K562 (cell line): ENCODE results near the gene KRT77. TPM values are rescaled to one million over a fixed set of nuclear protein-coding genes. Genes with fewer than 3 reads are reported as not detected.
A peak's percentile ranks its signal among the peaks of the same experiment; 100 is the strongest.

ENCODE experiments used
- CEBPB ChIP-seq: fragments of 450-650 bp; IDR thresholded peaks from 2 replicates; pipeline ENCODE4 v1.6.1; 2016; ENCODE audit warnings: missing genetic modification characterization, missing compliant biosample characterization
- DDX20 ChIP-seq: fragments of 450-650 bp; IDR thresholded peaks from 2 replicates; pipeline ENCODE4 v1.6.1; 2016; ENCODE audit warnings: missing genetic modification characterization, low read depth, mild to moderate bottlenecking, missing compliant biosample characterization, moderate library complexity
- FOS ChIP-seq: IDR thresholded peaks from 3 replicates; pipeline ENCODE4 v1.6.1; 2011; ENCODE audit not compliant: insufficient read length; ENCODE audit errors: extremely low read depth
- HDAC3 ChIP-seq: fragments of 450-650 bp; IDR thresholded peaks from 2 replicates; pipeline ENCODE4 v1.6.1; 2018; ENCODE audit warnings: borderline replicate concordance, mild to moderate bottlenecking, moderate library complexity; ENCODE audit not compliant: partially characterized antibody
- KLF6 ChIP-seq: fragments of 250-450 bp; sonication (Bioruptor Pico); IDR thresholded peaks from 2 replicates; pipeline ENCODE4 v1.4.0; 2020; ENCODE audit warnings: mild to moderate bottlenecking, moderate library complexity, borderline replicate concordance
- LEF1 ChIP-seq: fragments of 450-650 bp; IDR thresholded peaks from 2 replicates; pipeline ENCODE4 v1.6.1; 2016; ENCODE audit warnings: mild to moderate bottlenecking
- MBD1 ChIP-seq: fragments of 250-450 bp; sonication (Bioruptor Pico); IDR thresholded peaks from 2 replicates; pipeline ENCODE4 v1.8.0; 2022; ENCODE audit warnings: inconsistent platforms
- MITF ChIP-seq: IDR thresholded peaks from 2 replicates; pipeline ENCODE4 v1.6.1; 2014; ENCODE audit warnings: antibody characterized with exemption
- NR3C1 ChIP-seq: sonication (generic); formaldehyde crosslinking; IDR thresholded peaks from 2 replicates; pipeline ENCODE4 v1.8.1; 2022; ENCODE audit warnings: missing genetic modification reagents
- PML ChIP-seq: IDR thresholded peaks from 2 replicates; pipeline ENCODE4 v1.6.1; 2012; ENCODE audit warnings: low read length, inconsistent platforms
- RFX5 ChIP-seq: IDR thresholded peaks from 2 replicates; pipeline ENCODE4 v1.6.1; 2011; ENCODE audit warnings: low read depth, mild to moderate bottlenecking, improper control_type of control experiment, low read length
- SETDB1 ChIP-seq: IDR thresholded peaks from one replicate; pipeline ENCODE4 v1.6.1; 2012; ENCODE audit warnings: low read length, control low read depth, inconsistent platforms
- SRSF3 ChIP-seq: fragments of 200-400 bp; formaldehyde crosslinking; IDR thresholded peaks from 2 replicates; pipeline ENCODE4 v1.6.1; 2016; ENCODE audit warnings: mild to moderate bottlenecking, low read length, moderate library complexity; ENCODE audit not compliant: insufficient read depth
- ZBTB49 ChIP-seq: sonication (generic); formaldehyde crosslinking; IDR thresholded peaks from 2 replicates; pipeline ENCODE4 v1.8.0; 2022; ENCODE audit warnings: missing genetic modification reagents, mild to moderate bottlenecking, borderline replicate concordance
- ZFP91 ChIP-seq: sonication (generic); formaldehyde crosslinking; IDR thresholded peaks from 2 replicates; pipeline ENCODE4 v1.8.0; 2022; ENCODE audit warnings: mild to moderate bottlenecking, missing genetic modification reagents
- ZNF12 ChIP-seq: sonication (generic); formaldehyde crosslinking; IDR thresholded peaks from 2 replicates; pipeline ENCODE4 v1.4.0; 2020; ENCODE audit warnings: mild to moderate bottlenecking, missing genetic modification reagents
- ZNF316 ChIP-seq: fragments of 450-650 bp; IDR thresholded peaks from 2 replicates; pipeline ENCODE4 v1.6.1; 2016
- ZNF324 ChIP-seq: fragments of 250-450 bp; sonication (Bioruptor Pico); IDR thresholded peaks from 2 replicates; pipeline ENCODE4 v1.4.0; 2020; ENCODE audit warnings: mild to moderate bottlenecking
- ZNF384 ChIP-seq: IDR thresholded peaks from 2 replicates; pipeline ENCODE4 v1.6.1; 2012; ENCODE audit warnings: low read depth, low read length, improper control_type of control experiment
- ZNF696 ChIP-seq: fragments of 250-450 bp; sonication (Bioruptor Pico); conservative IDR thresholded peaks from 2 replicates; pipeline ENCODE4 v1.4.0; 2020; ENCODE audit warnings: mild to moderate bottlenecking, moderate library complexity
- ZNF707 ChIP-seq: fragments of 250-450 bp; sonication (Bioruptor Pico); conservative IDR thresholded peaks from 2 replicates; pipeline ENCODE4 v1.8.0; 2022; ENCODE audit warnings: inconsistent platforms, mild to moderate bottlenecking, moderate library complexity
- polyA plus RNA-seq, 8 experiments: library from polyadenylated mRNA; depleted of rRNA in 4 of 8; stranded (reverse) in 5 of 8; unstranded in 3 of 8; fragments of >200 nt; fragmentation: Nextera tagmentation in 2 of 8; fragmentation: Illumina TruSeq in 1 of 8; extraction: Ambion mirVana in 2 of 8; extraction: Trizol in 1 of 8; gene quantifications; 2 replicates each; pipeline versions ENCODE4 v1.2.1 to v1.2.3, GENCODE V29; 2011 to 2014; ENCODE audit warnings: inconsistent platforms in 1 of 8, missing spikeins in 1 of 8
- total RNA-seq, 7 experiments: library from RNA; depleted of rRNA in 6 of 7; stranded (reverse); fragments of >200 nt in 6 of 7; fragmentation: Illumina TruSeq in 2 of 7; extraction: Trizol in 2 of 7; gene quantifications; 2 replicates each; pipeline versions ENCODE4 v1.2.1 to v1.2.3, GENCODE V29; 2011 to 2021; ENCODE audit warnings: low replicate concordance in 1 of 7
- TF ChIP-seq, protein P1 (sequence below): fragments of 450-650 bp; formaldehyde crosslinking; IDR thresholded peaks from 2 replicates; pipeline ENCODE4 v1.4.0; 2020; ENCODE audit warnings: mild to moderate bottlenecking, moderate library complexity

KRT77 gene
- total and polyA plus RNA-seq, 9 of the 15 experiments (the other 6 are each of a cell fraction or from before 2014, with no cell fraction given): not detected

DNA sequence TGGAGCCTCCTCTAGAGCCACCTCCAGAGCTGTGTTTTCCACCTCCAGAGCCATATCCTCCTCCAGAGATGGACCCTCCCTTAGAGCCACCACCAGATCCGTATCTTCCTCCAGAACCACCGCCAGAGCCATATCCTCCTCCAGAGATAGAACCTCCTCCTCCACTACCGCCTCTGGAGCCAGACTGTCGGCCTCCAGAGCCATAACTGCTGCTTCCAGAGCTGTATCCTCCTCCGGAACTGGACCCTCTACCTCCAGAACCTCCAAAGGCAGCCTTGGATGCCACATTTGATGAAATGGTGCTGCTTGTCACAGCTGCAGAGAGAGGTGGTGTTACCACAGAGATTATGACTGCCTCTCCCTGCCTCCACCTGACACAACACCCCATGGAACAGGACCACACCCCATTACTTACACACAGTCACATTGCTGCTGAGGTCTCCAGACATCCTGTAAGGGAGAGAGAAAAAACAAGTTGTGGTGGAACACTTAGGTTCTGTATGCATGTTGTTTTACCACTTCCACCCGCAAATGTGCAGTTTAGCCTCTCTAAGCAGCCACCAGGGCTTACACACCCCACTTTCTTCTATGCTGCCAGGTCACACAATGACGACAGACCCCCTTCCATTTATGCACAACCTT is 58.1 kb downstream of the KRT77 start (continued):
- no peak for TF ChIP-seq SRSF3
- TF ChIP-seq RFX5: no peak
- TF ChIP-seq FOS: no peak
- no peak for TF ChIP-seq ZNF324
- TF ChIP-seq ZNF696 (CRISPR knock-in tag): no peak
- no peak for TF ChIP-seq CEBPB
- TF ChIP-seq HDAC3: no peak
- TF ChIP-seq, protein P1, sequence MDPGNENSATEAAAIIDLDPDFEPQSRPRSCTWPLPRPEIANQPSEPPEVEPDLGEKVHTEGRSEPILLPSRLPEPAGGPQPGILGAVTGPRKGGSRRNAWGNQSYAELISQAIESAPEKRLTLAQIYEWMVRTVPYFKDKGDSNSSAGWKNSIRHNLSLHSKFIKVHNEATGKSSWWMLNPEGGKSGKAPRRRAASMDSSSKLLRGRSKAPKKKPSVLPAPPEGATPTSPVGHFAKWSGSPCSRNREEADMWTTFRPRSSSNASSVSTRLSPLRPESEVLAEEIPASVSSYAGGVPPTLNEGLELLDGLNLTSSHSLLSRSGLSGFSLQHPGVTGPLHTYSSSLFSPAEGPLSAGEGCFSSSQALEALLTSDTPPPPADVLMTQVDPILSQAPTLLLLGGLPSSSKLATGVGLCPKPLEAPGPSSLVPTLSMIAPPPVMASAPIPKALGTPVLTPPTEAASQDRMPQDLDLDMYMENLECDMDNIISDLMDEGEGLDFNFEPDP (CRISPR knock-in tag): no peak
- TF ChIP-seq LEF1: no peak
- TF ChIP-seq MBD1 (CRISPR knock-in tag): no peak
- peak; percentile 99 for TF ChIP-seq ZNF12 (CRISPR knock-in tag)
- TF ChIP-seq ZNF384: no peak
- no peak for TF ChIP-seq NR3C1
- no peak for TF ChIP-seq DDX20
- TF ChIP-seq ZNF316: no peak
- no peak for TF ChIP-seq KLF6
- TF ChIP-seq SETDB1: no peak
- TF ChIP-seq ZBTB49: no peak
- no peak for TF ChIP-seq MITF
- no peak for TF ChIP-seq PML
- no peak for TF ChIP-seq ZNF707 (CRISPR knock-in tag)
- TF ChIP-seq ZFP91 (CRISPR knock-in tag): no peak
